ENCODE measurements around the gene CLEC5A.
"Not testable (repeated sequence)": the region's sequence is repeated elsewhere in the genome, so short reads cannot be mapped to it uniquely, and the experiment has no call there.

Gene CLEC5A

GRCh38 chr7:141946796-141947195 is at the start of gene CLEC5A:
TSS of gene CLEC5A (minus strand) at chr7:141946974. CDS start at chr7:141946292, 682 bp downstream.
- DNase-seq = no peak

GRCh38 chr7:141993354-141993753 is 46.6 kb upstream of the CLEC5A start:
- DNase-seq = no peak

GRCh38 chr7:141992688-141993087 is 45.9 kb upstream of the CLEC5A start:
- no peak for DNase-seq

GRCh38 chr7:141992156-141992555 is 45.4 kb upstream of the CLEC5A start:
- no peak for DNase-seq

- DNase-seq = no peak
These were observed 44.4 kb upstream of the CLEC5A start for GRCh38 chr7:141991140-141991539.

- DNase-seq = no peak
These were observed 43.4 kb upstream of the CLEC5A start for GRCh38 chr7:141990011-141990725.

- not testable (repeated sequence) for DNase-seq
These were observed 41.0 kb upstream of the CLEC5A start for GRCh38 chr7:141987803-141988202.

- DNase-seq = no peak
These were observed 40.1 kb upstream of the CLEC5A start for GRCh38 chr7:141986923-141987322.

- not testable (repeated sequence) for DNase-seq
These were observed 39.2 kb upstream of the CLEC5A start for GRCh38 chr7:141985926-141986325.

- DNase-seq = no peak
These were observed 32.8 kb upstream of the CLEC5A start for GRCh38 chr7:141979568-141979967.

- DNase-seq = no peak
These were observed 31.6 kb upstream of the CLEC5A start for GRCh38 chr7:141978351-141978750.

GRCh38 chr7:141976524-141977245 is 29.9 kb upstream of the CLEC5A start:
- no peak for DNase-seq

GRCh38 chr7:141975806-141976523 is 29.2 kb upstream of the CLEC5A start:
- DNase-seq = peak; percentile 85

- DNase-seq = peak; percentile 6
These were observed 28.1 kb upstream of the CLEC5A start for GRCh38 chr7:141974831-141975230.

- no peak for DNase-seq
These were observed 26.9 kb upstream of the CLEC5A start, which contains the start of gene TAS2R38 for GRCh38 chr7:141973673-141974072. TSS of gene TAS2R38 (minus strand) at chr7:141973773. CDS start at chr7:141973689, 84 bp downstream.

GRCh38 chr7:141960687-141961422 is 14.1 kb upstream of the CLEC5A start:
- DNase-seq = no peak

- no peak for DNase-seq
These were observed 9.3 kb upstream of the CLEC5A start for GRCh38 chr7:141956084-141956483.

- no peak for DNase-seq
These were observed 7.6 kb upstream of the CLEC5A start for GRCh38 chr7:141954334-141954733.

GRCh38 chr7:141952461-141952860 is 5.7 kb upstream of the CLEC5A start:
- no peak for DNase-seq

GRCh38 chr7:141950806-141951205 is 4.0 kb upstream of the CLEC5A start:
- DNase-seq = no peak

GRCh38 chr7:141949911-141950310 is 3.1 kb upstream of the CLEC5A start:
- DNase-seq = no peak

- no peak for DNase-seq
These were observed 2.7 kb upstream of the CLEC5A start for GRCh38 chr7:141949451-141949850.

- DNase-seq = no peak
These were observed 2.2 kb upstream of the CLEC5A start for GRCh38 chr7:141949021-141949420.
